ENCODE data around the gene NAP1L4.
"Not testable (repeated sequence)": the region's sequence is repeated elsewhere in the genome, so short reads cannot be mapped to it uniquely, and the experiment has no call there.

The NAP1L4 gene

DNA sequence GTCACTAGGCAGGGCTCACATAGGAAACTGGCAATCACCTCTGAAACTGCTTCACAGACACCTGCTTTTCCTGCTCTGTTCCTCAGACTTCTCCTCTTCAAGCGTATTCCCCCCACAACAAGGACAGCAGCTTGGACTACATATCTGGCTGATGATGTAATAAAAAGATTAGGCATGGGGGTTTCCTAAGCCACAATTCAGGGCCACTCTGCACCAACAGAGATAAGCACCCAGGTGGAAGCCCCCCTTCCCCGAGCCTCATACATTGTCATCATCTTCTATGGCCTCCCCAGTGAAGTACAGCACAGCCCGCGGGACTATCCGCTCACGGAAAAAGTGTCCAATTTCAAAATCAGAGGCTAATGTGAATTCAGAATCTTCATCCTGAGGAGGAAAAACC is 37.9 kb downstream of the NAP1L4 start:
- DNase-seq, result no peak

DNA sequence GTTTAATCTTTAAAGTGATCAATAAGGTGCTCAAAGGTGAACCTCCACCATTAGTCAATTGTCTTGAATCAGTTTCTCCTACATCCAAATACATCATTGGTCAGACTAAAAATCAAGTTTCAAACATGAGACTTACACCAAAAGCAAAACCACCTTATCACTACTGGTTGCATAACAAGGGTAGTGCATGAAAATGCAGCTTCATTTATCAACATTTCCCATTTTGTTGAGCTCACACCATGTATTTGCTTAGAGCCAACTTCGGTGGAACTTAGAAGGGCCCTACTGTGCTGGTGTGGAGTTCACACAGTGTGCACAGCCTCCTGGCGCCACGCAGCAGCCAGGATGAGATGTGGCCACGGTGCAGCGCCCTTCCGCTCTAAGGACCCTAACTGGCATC is 39.8 kb downstream of the NAP1L4 start:
- DNase-seq, result no peak

DNA sequence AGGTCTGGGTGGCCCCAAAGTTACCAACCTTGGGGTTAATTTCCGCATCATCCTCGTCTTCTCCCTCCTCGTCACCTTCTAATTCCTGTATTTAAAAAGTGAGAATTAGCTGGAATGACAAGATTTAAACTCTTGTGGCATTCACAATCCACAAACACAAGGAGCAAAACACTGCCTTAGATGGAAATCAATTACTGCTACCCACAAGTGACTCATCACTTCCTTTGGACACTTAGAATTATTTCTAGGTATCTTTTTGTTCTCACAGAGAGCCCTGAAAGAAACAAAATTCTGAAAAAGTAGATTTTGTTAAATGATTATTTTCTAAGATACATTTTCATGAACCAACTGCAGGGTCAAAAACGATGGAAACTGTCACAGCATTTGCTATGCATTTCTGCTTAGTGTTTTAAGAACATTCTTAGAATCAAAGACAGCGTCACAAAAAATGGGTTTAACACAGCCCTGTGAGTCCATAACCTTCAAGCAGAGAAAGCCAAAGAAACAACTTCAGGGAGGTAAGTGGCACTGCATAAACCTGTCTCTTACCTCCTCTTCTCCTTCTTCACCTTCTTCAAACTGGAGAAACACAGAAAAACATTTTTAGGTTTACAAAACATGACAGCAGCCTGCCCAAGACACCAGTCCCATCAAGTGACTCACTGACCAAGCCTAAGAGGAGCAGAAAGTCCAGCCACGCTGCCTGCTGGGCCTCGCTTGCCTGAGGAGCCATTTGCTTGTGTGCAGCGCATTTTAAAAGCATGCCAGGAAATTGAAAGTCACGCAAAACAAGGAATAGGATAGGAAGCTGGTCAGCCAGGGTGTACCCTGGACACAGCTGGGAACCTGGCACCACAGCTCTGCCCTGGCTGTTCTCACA is 40.7 kb downstream of the NAP1L4 start:
- no peak for DNase-seq

DNA sequence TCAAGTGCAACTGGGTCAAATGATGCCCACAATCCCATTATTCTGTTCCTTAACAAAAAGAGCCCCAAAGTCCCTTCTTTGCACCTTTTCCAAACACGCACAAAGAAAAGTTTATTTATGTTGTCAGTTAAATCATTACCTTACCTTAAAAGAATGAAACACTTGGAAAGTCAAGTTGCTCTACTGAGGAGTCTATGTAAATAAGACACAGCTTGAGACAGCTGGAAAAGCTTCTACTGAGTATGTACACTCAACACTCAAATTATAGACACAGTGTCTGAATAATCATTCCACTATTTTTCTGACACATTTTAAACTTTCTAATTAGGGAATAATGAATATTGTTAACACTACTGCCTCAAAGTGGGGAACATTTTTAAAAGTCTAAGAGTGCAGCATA is 41.3 kb downstream of the NAP1L4 start:
- DNase-seq, result no peak

DNA sequence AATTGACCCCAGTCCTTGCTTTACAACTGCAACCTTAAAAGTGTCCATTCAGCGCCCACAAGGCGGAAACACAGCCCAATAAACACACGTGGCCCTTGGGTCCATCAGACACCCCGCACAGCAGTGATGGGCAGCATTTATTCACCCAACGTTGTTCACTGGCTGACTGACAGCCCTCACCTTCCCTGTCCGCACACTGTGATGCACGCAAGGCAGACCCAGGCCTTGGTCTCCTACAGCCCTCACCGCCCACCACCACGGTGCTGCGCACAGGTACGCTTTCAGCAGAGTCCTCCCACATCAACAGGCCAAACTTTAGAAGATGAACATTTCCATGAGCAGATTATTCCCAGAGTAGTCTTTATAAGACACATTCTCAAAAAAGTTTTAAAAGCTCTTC is 42.2 kb downstream of the NAP1L4 start:
- DNase-seq, result no peak

DNA sequence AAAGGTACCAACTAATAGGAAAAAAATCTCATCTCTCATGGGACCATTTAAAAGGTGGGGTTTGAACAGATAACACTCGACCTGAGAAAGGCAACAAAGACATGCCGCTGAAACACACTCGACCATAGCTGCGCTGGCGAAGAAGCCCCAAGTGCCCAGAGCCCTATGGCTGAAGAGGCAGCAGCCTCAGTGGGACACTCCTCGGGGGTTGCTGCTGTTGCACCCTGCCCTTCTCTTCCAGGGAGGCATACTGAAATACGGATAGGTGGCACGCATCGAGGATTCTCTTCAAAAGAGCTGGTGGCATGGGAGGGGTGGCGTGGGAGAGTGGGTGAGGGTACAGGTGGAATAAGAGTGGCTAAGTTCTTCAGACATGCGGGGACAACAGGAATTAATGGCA is 44.4 kb downstream of the NAP1L4 start:
- DNase-seq, result no peak

DNA sequence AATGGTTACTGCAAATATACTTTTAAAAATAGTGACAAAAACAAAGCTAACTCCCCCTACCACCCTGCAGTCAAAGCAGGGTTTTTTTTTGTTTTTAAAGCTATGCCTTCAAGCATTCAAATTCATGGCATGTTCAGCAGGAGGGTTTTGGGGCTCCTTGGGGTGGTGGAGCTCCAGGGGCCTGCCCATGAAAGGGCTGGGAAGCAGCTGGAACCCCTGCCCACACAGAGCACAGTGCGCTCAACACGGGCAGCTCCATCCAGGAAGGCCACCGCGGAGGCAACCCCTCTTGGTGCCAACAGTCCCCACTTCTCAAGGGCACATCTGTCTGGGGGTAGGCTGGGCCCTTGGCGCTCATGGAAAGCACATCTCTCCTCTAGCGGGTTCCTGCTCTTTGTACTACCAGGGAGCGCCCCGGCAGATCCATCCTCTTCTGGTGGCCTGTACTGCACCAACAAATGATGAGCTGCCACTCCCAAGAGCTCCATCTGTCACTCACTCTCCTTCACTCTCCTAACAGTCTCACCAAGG is 46.3 kb downstream of the NAP1L4 start:
- no peak for DNase-seq

DNA sequence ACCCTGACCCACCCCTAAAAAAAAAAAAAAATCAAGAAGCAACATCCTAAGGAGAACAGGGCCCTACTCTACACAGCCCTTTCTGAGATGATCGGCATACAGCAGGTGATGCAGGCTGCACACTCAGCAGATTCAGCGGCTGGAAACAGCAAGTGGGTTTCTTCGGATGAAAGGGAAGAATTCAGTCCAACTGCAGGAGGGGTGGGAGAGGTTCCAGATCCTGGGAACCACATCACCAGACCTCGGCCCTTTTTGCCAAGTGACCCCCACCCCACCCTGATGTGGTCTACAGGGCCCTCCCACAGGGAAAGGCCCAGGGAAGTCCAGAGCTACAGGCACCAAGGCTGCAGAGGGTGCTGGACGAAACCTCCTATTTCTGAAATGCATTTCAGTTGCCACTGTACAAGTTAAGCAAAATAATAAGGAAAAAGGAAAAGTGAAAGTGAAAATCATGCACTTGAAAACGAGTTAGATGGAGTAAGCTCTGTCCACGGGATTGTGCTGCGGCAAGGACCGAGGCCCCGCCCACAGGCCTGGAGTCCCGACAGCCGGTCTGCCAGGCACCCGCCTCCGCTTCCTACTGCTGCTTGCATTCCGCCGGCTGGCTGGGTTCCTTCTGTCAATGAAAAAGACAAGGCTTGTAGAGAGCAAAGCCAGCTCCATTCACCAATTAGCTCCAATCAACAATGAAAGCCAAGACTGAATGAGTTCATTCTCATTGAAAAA is 46.9 kb downstream of the NAP1L4 start:
- no peak for DNase-seq

DNA sequence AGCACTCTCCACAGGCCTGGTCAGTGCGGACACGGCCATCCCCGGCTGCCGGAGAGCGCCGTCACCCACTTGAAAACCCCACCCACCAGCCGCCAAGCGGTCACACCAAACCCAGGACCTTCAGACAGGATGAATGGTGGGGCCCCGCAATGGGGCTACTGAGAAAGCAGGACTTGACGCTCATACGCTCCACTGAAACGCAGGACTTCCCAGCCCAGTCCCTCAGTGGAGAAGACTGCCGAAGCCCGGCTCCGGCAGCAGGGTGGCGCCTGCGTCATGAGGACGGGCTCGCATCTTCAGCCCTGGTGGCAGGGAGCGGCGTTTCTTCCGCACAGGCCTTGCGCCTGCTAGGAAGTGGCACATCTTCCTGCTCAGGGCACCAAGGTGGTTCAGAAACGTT is 47.6 kb downstream of the NAP1L4 start:
- DNase-seq, result no peak

DNA sequence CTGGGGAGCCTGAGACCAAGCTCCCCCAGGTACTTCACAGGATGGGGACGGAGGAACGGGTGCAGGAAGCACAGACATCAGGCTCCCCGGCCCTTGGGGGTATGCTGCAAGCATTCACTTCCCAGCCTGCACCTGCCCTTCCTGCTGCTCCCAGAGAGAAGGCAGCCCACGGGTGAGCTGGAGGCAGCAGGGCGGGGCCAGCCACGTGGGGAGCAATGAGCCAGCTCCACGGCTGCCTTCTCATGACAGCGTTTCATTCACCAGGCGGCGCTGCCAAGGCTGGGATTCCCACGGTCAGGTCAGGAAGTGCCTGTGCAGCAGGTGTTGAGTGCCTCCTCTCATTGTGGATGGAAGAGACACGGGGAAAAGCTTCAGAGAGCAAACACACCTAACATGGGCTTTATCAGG is 48.4 kb downstream of the NAP1L4 start:
- DNase-seq, result no peak

DNA sequence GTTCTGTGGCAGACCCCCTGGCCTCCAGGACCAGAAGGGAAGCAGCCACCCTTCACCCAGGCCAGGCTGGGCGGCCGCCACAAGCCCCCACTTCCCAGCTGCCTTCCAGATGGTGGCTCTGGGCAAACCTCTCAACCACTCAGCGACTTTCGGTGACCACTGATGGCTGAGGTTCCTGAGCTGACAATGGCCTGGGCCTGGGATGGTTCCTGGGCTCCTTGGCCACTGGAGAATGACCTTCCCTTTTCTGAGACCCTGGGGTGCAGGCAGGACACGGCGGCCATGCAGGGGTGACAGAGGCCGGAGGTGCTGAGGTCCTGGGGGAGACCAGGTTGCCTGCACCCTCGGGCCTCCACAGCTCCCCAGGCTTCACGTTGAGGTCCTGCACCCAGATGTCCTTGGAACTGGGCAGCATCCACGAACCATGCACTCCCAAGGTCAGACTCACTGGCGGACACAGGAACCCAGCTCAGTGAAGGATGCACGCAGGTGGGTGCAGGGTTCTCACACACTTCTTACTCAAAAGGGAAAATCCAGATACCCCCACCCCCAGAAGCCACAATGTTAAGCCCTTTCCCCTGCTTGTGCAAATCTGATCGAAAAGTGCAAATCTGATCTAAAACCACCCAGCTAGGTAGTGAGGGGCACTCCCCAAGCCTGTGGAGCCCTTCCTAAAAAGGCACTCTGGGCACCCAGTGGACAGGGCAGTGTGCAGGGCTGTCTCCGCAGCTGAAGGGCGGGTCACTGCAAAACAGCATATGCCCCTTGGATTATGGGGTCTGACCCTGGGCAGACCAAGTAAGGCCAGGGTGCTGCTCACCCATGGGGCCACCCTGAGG is 49.0 kb downstream of the NAP1L4 start:
- DNase-seq, result no peak

DNA sequence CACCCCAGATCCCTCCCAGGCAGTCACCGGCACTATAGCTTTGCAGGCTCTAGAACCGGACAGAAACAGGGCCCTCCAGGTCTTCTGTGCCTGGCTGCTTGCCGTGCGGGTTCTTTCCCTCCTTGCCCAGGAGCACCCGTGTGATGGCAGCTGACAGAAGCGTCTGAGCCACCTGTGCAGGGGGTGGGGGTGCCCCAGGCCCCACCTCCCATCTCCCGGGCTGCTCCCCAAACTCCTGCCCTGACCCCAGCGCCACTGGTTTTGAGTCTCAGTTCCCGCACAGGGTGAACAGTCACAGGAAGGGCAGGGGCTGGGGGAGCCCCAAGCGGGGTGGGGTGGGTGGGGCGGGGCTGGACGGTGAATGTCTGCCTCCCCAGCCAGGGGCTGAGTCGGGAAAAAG is 49.7 kb downstream of the NAP1L4 start:
- DNase-seq, result no peak

DNA sequence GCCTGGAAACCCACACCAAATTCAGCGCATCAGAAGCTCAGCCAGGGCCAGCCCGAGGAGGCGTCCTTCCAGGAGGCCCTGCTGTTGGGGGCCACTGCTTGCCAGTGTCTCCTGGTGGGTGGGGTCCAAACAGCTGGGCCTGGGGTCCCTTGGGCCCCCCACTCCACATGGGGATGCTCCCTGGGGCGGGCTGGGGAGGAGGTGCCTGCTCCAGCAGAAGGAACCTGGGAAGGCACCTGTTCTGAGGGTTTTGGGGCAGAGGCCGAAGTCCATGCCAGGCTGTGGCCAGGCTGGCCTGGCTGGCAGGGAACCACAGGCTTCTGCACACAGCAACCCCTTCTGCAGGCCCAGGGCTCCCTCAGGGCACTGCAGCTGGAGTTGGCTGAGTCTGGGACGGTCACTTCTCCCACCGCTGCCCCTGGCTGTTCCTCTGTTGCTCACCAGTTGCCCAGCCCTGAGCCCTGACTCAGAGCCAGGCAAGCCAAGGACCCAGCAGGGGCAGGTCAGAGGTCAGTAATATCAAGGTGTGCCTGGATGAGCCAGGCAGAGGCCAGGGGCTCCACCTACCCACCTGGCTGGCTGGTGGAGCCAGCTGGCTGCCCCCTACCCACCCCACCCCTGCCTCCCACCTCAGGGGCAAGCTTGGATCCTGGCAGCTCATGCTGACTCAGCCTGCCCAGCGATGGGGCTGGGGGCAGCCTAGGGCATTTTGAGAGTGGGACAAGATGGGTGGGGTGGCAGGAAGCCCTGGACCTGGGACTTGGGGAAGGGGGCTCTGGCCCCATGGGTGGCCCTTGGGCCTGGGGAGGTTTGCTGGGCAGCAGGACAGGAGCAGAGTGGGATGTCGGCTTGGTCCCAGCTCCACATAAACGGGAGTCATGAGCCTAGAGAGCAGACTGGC is 51.0 kb downstream of the NAP1L4 start:
- no peak for DNase-seq

DNA sequence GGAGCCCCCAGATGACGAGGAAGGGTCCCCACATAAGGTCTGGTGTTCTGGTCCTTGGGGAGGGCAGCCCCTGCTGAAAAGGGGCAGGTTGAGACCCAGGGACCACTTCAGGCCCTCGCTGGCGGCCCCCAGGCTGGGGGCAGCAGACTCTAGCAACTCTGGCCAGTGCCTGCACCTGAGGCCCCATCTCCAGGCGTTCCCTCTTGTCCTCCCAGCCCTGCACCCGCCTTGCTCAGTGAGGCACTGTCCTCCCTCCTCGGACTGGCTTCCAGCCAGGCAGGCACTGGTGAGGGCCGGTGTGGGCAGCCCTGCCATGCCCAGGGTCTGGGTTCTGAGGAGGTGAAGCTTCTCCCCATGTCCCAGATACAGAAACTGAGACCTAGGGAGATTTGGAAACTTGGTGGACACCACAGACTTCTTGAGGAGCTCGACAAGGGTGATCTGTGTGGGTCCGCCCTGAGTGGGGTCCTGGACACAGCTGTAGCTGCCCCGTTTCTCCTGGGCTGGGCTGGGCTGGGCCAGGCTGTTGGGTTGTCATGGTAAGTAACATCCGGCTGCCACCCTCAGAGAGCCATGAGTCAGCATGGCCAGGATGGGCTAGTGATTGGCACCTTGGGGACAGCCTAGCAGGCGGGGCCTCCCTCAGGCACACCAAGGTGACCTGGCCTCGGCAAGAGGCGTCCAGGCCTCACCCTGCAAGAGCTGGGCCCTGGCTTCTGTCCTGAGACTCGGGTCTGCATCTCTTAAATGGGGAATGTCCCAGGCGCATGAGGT is 51.8 kb downstream of the NAP1L4 start:
- no peak for DNase-seq

DNA sequence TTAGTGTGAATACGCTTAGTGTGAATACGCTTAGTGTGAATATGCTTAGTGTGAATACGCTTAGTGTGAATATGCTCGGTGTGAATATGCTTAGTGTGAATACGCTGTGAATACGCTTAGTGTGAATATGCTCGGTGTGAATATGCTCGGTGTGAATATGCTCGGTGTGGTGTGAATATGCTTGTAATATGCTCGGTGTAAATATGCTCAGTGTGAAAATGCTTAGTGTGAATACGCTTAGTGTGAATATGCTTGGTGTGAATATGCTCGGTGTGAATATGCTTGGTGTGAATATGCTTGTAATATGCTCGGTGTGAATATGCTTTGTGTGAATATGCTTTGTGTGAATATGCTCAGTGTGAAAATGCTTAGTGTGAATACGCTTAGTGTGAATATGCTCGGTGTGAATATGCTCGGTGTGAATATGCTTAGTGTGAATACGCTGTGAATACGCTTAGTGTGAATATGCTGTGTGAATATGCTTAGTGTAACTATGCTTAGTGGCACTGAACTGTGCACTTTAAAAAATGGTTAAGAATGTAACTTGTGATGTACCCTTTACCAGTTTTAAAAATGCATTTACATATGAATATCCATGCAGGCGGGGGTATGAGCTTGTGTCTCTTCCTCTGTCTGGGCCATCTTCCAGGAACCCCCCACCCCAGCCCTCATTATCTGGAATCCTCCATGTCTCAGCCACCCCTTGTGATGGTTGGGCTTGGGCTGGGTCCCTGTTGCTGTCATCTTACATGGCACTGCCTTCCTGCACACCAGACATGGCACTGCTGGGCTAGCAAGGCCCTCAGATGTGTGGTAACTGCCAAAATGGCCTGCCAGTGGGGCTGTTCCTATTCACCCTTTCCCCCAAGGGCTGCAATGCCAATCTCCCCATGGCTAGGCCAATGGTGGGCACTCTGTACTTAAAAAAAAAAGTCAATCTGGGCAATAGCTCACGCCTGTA is 53.4 kb downstream of the NAP1L4 start:
- not testable (repeated sequence) for DNase-seq

DNA sequence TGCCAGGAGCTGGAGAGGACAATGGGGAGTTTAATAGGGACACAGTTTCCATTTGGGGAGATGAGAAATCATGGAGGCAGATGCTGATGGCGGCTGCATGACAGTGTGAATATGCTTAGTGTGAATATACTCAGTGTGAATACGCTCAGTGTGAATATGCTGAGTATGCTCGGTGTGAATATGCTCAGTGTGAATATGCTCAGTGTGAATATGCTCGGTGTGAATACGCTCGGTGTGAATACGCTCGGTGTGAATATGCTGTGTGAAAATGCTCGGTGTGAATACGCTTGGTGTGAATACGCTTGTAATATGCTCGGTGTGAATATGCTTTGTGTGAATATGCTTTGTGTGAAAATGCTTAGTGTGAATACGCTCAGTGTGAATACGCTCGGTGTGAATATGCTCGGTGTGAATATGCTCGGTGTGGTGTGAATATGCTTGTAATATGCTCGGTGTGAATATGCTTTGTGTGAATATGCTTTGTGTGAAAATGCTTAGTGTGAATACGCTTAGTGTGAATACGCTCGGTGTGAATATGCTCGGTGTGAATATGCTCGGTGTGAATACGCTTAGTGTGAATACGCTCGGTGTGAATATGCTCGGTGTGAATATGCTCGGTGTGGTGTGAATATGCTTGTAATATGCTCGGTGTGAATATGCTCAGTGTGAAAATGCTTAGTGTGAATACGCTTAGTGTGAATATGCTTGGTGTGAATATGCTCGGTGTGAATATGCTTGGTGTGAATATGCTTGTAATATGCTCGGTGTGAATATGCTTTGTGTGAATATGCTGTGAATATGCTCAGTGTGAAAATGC is 54.3 kb downstream of the NAP1L4 start:
- DNase-seq, result not testable (repeated sequence)

DNA sequence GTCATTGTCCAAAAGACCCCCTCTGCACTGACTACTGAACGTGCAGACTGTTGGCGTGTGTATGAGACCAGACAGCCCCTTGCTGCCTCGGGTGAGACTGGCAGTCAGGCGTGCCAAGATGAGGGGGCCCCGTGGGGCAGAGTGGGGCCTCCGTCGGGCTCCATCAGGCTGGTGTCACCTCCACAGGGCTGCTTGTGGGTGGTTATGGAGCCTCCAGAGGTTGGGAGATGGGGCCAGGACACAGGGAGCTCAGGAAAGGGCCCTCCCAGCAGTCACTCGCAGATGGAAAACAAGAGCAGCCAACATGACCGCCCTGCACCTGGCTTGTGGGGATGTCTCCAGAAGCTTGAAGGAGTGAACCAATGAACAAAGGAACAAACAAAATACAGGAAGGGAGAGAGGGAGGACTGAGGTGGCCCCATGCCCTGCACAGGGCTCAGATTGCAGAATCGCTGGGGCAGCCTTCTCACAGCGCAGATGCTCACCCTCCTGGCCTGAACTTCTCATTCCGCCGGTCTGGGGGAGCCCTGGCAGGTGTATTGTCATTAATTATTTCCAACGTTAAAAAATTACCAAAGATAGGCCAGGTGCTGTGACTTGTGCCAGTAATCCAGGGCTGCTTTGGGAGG is 57.4 kb downstream of the NAP1L4 start:
- DNase-seq, result no peak

DNA sequence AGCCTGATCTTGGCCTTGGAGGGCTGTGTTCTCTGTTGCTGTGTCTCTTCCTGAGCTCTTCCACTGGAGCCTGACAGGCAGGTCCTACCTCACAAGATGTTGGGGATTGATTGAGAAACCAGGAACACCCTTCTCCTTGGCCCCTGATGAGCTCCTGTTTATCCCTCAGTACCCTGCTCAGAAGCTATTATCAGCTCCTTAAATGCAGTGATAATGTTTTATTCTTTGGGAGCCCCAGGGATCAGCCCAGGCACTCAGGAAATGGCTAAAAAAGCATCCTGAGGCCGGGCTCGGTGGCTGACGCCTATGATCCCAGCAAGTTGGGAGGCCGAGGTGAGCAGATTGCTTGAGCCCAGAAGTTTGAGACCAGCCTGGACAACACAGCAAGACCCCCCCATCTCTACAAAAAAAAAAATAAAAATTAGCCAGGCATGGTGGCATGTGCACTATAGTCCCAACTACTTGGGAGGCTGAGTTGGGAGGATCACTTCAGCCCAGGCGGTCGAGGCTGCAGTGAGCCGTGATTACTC is 58.0 kb downstream of the NAP1L4 start:
- DNase-seq, result no peak

All from 8988T (cell line).